Colonic mucosa (tissue), 4 donors: Measurements from ENCODE around the gene AHDC1. TPM values are rescaled to one million over a fixed set of nuclear protein-coding genes. Genes with fewer than 3 reads are reported as not detected.

ENCODE experiments used
- DNase-seq: peaks from one replicate; pipeline ENCODE4 v3.0.0-alpha.2; 2020
- H3K27ac ChIP-seq: fragments of 200-600 bp; one replicate; pipeline ENCODE4 v1.8.0; 2021
- H3K27me3 ChIP-seq: fragments of 200-600 bp; one replicate; pipeline ENCODE4 v1.8.0; 2021
- H3K36me3 ChIP-seq: fragments of 200-600 bp; one replicate; pipeline ENCODE4 v1.8.0; 2021
- H3K4me1 ChIP-seq: fragments of 200-600 bp; one replicate; pipeline ENCODE4 v1.8.0; 2021; ENCODE audit warnings: mild to moderate bottlenecking
- H3K4me3 ChIP-seq: fragments of 200-600 bp; one replicate; pipeline ENCODE4 v1.8.0; 2021
- H3K9ac ChIP-seq, 2 donors: one replicate each; pipeline ENCODE4 v1.7.0; 2013; ENCODE audit warnings: control low read depth in 2 of 2, low read depth in 2 of 2, low read length in 2 of 2
- H3K9me3 ChIP-seq: fragments of 200-600 bp; one replicate; pipeline ENCODE4 v1.8.0; 2021
- CTCF ChIP-seq: fragments of 200-600 bp; IDR thresholded peaks from one replicate; pipeline ENCODE4 v1.8.0; 2022; ENCODE audit warnings: antibody characterized with exemption, mild to moderate bottlenecking
- intact Hi-C: fragments of 100-400 bp; cut with DNase I; formaldehyde crosslinking; loops from one replicate; pipeline ENCODE4 v1.14.1; 2022
- total RNA-seq, 2 donors: library from RNA; stranded (reverse); fragmentation: NEBNext Ultra II Directional in 1 of 2; extraction: Animal tissue kit (Norgen Biotek cat#: 25700) in 1 of 2; gene quantifications; one replicate each; pipeline ENCODE4 v1.2.1, GENCODE V29; 2021
- donor health status: healthy.
- donor health status: DM: no; HTN: no; CAD: no.
- donor health status: DM: no; HTN: no; CAD: no.

Gene AHDC1
- total RNA-seq, 2 donors from 2014 or later = 18.4 to 26.8 TPM

DNA sequence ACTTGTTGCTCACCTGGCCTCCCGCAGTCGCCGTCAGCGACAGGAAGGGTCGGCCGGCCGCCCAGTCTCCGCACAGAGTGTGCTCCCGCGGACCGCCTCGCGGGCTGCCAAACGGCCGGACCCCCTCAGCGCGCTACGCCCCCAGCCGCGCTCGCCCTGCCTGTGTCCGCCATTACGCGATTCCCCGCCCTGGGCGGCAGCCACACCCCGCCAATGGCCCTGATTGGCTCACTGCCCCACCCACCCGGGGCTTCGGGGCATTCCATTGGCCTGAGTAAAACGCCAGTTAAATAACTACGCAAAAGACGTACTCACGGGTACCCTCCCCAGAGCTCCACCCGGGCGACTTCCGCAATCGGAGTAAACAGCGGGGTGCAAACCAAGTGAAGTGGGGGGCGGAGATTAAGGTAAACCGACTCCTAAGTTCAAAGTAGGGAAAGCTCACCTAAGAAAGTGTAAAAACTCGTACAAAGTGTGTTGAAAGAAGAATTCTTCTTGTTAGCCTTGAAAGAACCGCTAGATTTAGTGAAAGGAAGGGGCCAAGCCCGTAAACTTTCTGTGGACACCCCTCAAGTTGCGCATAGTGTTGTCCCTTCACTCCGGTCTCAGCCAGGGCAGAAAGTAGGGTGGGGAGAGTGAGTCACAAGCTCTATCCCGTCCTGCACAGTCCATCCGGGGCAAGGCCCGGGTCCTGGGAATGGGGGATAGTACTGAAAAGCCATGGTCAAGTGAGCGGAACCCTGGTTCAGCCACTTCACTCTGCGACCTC is 113.8 kb downstream of the AHDC1 start, which contains the start of gene WASF2:
Gene WASF2, minus strand, starts transcription at position 195 of the 769 bp plus-strand sequence. CDS start 61,277 bp downstream, outside the sequence.
- TF ChIP-seq CTCF = no peak
- H3K27ac ChIP-seq = peak within 1 kb of the TSS; percentile 99
- DNase-seq = peak; percentile 98
- H3K9ac ChIP-seq = peak within 1 kb of the TSS; percentile 100
- H3K4me1 ChIP-seq = peaks cover 10% of the 10 kb centered on the region
- H3K9me3 ChIP-seq = no peaks in the 10 kb centered on the region
- peak within 1 kb of the TSS; percentile 93 for H3K4me3 ChIP-seq
- no peaks in the 10 kb centered on the region for H3K36me3 ChIP-seq
- intact Hi-C loops = no loop called here
- no peaks in the 10 kb centered on the region for H3K27me3 ChIP-seq

DNA sequence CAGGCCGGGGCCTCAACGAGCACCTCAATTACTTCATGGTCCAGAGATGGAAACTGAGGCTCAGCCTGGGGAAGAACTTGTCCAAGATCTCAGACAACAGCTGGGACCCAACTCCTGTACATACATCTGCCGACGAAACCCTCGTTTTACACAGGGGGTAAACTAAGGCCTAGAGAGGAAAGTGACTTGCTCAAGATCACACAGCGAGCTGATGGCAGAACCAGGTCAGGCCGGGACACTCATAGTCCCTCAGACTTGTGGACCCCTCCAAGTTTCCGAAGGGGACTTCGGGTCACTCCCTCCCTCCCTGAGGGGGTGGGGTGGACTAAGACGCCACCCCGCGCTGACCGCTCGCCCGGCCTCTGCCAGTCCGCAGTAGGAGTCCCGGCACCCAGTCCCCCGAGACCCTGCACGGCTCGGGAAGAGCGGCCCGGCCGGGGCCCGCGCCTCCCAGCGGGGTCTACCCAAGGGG is 114.4 kb downstream of the AHDC1 start:
- Histone ChIP-seq H3K36me3 (no peaks in the 10 kb centered on the region), H3K9me3 (no peaks in the 10 kb centered on the region), H3K27me3 (no peaks in the 10 kb centered on the region), H3K9ac (peak overlapping the region; percentile 100), H3K4me3 (peak overlapping the region; percentile 93), H3K27ac (peak overlapping the region; percentile 99), H3K4me1 (peaks cover 10% of the 10 kb centered on the region)
- TF ChIP-seq CTCF = no peak
- intact Hi-C loops = no loop called here
- DNase-seq = peak; percentile 47

DNA sequence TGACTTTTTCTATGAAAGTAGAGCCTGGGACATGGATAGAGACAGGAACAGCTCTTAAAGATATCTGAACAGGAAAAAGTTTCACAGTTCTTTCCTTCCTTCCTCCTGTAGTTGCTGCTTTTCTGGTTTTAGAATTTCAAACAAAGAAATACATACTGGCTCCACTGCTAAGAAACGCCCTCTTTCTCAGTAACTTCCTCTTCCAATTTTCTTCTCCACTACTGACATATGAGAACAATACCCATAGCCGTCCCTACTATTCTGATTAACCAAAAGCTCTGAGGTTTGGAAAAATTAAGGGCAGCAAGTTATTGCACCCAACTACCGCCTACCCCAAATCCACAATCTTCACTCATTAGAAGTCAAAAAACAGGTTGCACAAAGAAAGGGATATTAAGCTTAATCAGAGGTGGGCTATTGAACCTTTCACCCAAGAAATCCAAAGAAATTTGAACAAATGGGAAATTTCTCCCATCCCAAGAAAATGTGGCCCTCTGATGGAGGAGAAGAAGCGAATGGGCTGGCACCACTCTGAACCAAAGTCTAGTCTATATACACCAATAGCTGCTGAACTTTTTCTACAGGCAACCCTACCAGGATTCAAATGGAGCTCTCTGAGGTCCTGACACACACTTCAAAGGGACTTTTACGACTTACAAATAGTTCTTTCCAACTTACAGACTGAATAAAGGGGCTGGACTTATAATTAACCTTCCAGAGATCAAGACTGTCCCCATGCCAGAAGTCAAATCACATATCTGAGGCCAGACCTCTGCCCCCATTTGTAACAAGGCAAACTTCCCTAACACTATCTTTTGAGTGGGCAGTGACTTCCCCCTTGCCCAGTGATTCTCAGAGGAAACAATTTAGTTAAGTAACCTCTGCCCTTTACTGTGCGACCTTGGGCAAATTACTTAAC is 115.7 kb downstream of the AHDC1 start:
- Histone ChIP-seq H3K27ac (peak overlapping the region; percentile 81), H3K9me3 (no peaks in the 10 kb centered on the region), H3K27me3 (no peaks in the 10 kb centered on the region), H3K9ac (peak overlapping the region; percentile 100), H3K4me1 (peaks cover 10% of the 10 kb centered on the region), H3K4me3 (peak overlapping the region; percentile 93), H3K36me3 (no peaks in the 10 kb centered on the region)
- peak; percentile 40 for DNase-seq
- TF ChIP-seq CTCF = no peak
- intact Hi-C loops = no loop called here

GRCh38 chr1:27485363-27485762 is 118.6 kb downstream of the AHDC1 start:
- no peaks in the 10 kb centered on the region for H3K27me3 ChIP-seq
- peaks cover 3% of the 10 kb centered on the region for H3K4me1 ChIP-seq
- no peak for DNase-seq
- intact Hi-C loops = no loop called here
- H3K9ac ChIP-seq = no peak overlapping the region
- H3K27ac ChIP-seq = no peak overlapping the region
- H3K4me3 ChIP-seq = no peak overlapping the region
- no peaks in the 10 kb centered on the region for H3K9me3 ChIP-seq
- TF ChIP-seq CTCF = no peak
- H3K36me3 ChIP-seq = no peaks in the 10 kb centered on the region

Other genes starting within 250 kb of the AHDC1 start
- 10 to 100 TPM; 21.7 to 41.0 TPM for gene MAP3K6, start 237.2 kb downstream of the AHDC1 start, total RNA-seq
- 1 to 10 TPM in 1 of 2 donors, under 1 TPM in 1; 0.42 to 1.5 TPM for gene FCN3, start 229.3 kb downstream of the AHDC1 start, total RNA-seq
- 1 to 10 TPM in 1 of 2 donors, under 1 TPM in 1; 0.69 to 1.7 TPM for gene CD164L2, start 220.8 kb downstream of the AHDC1 start, total RNA-seq
- gene GPR3, start 211.5 kb downstream of the AHDC1 start, total RNA-seq = under 1 TPM; 0.32 to 0.49 TPM
- gene WASF2, start 114.0 kb downstream of the AHDC1 start, total RNA-seq = 100 to 1,000 TPM; 120 to 168 TPM
- 1 to 10 TPM; 1.4 to 2.0 TPM for gene FGR, start 31.0 kb upstream of the AHDC1 start, total RNA-seq
- gene IFI6, start 68.0 kb upstream of the AHDC1 start, total RNA-seq = 10 to 100 TPM; 18.0 to 25.1 TPM
- gene FAM76A, start 121.8 kb upstream of the AHDC1 start, total RNA-seq = 10 to 100 TPM; 10.5 to 11.3 TPM
- gene STX12, start 169.1 kb upstream of the AHDC1 start, total RNA-seq = 10 to 100 TPM; 49.2 to 65.0 TPM
- 10 to 100 TPM; 31.8 to 39.2 TPM for gene PPP1R8, start 226.6 kb upstream of the AHDC1 start, total RNA-seq